Upper lobe of left lung (tissue), 4 donors: Measurements from ENCODE around the gene MB.

ENCODE experiments used
- CTCF ChIP-seq, 6 experiments: fragments of 450-650 bp in 4 of 6; fragments of 200-600 bp in 2 of 6; sonication (generic) in 2 of 6; IDR thresholded peaks; one replicate each; pipeline ENCODE4 v1.5.1; 2016 to 2019; ENCODE audit warnings: antibody characterized with exemption in 6 of 6
- POLR2A ChIP-seq, 4 donors: fragments of 450-650 bp; IDR thresholded peaks; one replicate each; pipeline ENCODE4 v1.5.1; 2016 to 2017; ENCODE audit warnings: antibody characterized with exemption in 4 of 4, mild to moderate bottlenecking in 2 of 4

- TF ChIP-seq CTCF (IDR thresholded peaks at IDR 0.05) (no peak), POLR2A (IDR thresholded peaks at IDR 0.05) (no peak)
Measured at GRCh38 chr22:35575116-35575748, 41.9 kb downstream of the MB start.
